ENCODE data around the gene SMARCD3. TPM values are rescaled to one million over a fixed set of nuclear protein-coding genes. Genes with fewer than 3 reads are reported as not detected.

The SMARCD3 gene
- total and polyA plus RNA-seq, 3 donors from 2014 or later, result 55.1 to 122 (median 94.0) TPM

DNA sequence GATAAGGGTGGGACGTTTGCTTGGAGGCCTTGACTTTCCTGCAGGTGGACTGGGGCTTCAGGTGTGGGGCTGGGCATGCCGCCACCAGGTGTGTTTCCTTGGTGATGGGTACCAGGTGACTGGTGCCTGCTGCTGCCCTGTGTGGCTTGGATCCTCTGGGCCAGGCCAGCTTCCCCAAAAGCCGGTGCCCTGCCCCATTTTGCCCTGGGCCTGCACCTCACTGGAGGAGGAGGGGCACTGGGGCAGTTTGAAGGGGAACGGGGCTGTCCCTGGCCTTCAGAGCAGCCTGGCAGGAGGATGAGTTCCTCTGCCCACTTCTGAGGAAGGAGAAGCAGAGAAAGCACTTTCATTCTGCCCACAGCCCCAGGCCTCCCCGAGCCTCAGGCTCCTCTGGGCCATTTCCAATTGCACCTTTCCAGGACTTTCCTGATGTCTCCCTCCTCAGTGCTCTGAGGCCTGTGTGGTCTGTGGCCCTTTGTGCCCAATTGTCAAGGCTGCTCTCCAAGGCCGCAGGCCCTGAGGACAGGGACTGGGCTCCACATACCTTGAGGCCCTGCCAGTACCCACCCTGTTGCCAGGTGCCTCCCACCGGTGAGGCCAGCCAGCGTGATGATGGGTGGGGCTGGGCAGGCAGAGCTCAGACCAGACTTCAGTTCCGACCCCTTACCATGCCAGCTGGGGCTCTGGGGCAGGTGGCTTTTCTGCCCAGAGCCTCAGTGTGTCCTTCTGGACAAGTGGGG lies 25.3 kb upstream of the SMARCD3 start:
- Histone ChIP-seq H3K27ac (no peak overlapping the region), H3K27me3 (no peaks in the 10 kb centered on the region), H3K4me3 (no peak overlapping the region), H3K4me1 (peaks cover 15% of the 10 kb centered on the region), H3K36me3 (ENCODE audit: low read depth, missing control alignments) (no peaks in the 10 kb centered on the region), H3K9me3 (no peaks in the 10 kb centered on the region)
- WGBS, 2 donors, result 63% methylated on average over 6 to 9 of the region's 9 CpGs
- DNase-seq, result no peak
- TF ChIP-seq POLR2A (IDR thresholded peaks at IDR 0.05) (no peak), CTCF (IDR thresholded peaks at IDR 0.05) (no peak)
- intact Hi-C loops (cut with DNase I; ENCODE audit: low total_unique reads), result no loop called here

DNA sequence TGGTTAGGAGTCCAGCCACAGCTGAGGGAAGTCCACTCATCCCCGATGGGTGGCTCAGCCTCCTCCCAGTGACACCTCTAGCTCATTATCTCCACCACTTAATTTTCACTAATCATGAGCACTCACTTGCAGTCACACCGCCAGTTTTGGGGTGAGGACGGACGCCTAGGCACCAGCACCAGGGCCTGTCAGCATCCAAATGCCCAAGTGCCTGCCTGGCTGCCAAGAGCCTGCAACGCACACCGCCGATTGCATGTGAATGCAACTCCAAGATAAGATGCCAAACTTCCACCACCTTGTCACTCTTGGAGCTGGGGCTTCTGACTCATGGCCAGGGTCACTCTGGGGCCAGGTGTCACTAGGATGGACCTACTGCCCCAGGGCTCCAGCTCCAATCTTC lies 24.4 kb upstream of the SMARCD3 start:
- Histone ChIP-seq H3K4me3 (no peak overlapping the region), H3K36me3 (ENCODE audit: low read depth, missing control alignments) (no peaks in the 10 kb centered on the region), H3K4me1 (peaks cover 15% of the 10 kb centered on the region), H3K9me3 (no peaks in the 10 kb centered on the region), H3K27ac (no peak overlapping the region), H3K27me3 (no peaks in the 10 kb centered on the region)
- WGBS, 2 donors, result 83 to 88% methylated on average over 7 of the region's 7 CpGs
- no peak for TF ChIP-seq CTCF (IDR thresholded peaks at IDR 0.05)
- no peak for TF ChIP-seq POLR2A (IDR thresholded peaks at IDR 0.05)
- intact Hi-C loops (cut with DNase I; ENCODE audit: low total_unique reads), result no loop called here
- DNase-seq, result no peak

DNA sequence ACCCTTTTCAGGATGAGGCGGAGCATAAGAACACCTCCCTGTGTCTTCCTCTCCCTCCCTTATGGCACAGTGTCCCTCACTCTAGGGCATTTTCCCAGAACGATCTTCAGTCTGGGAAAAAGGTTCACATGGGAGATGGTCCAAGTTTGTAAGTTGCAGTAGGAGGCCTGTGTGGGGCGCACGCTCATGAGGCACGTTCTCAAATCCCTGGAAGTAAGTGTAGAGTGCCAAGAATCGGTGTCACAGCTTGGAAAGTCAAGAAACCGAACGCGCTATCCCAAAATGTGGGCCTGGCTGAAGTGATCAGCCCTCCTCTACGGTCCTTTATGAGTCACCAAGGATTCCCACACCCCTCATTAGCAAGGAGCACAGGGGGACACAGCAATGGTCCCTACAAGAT lies 23.9 kb upstream of the SMARCD3 start:
- intact Hi-C loops (cut with DNase I; ENCODE audit: low total_unique reads), result no loop called here
- Histone ChIP-seq H3K9me3 (no peaks in the 10 kb centered on the region), H3K4me1 (peaks cover 11% of the 10 kb centered on the region), H3K4me3 (no peak overlapping the region), H3K36me3 (ENCODE audit: low read depth, missing control alignments) (no peaks in the 10 kb centered on the region), H3K27ac (no peak overlapping the region), H3K27me3 (no peaks in the 10 kb centered on the region)
- whole genome bisulfite sequencing, 2 donors, result 56 to 67% methylated on average over 10 of the region's 10 CpGs
- no peak for DNase-seq
- TF ChIP-seq POLR2A (IDR thresholded peaks at IDR 0.05), result no peak

DNA sequence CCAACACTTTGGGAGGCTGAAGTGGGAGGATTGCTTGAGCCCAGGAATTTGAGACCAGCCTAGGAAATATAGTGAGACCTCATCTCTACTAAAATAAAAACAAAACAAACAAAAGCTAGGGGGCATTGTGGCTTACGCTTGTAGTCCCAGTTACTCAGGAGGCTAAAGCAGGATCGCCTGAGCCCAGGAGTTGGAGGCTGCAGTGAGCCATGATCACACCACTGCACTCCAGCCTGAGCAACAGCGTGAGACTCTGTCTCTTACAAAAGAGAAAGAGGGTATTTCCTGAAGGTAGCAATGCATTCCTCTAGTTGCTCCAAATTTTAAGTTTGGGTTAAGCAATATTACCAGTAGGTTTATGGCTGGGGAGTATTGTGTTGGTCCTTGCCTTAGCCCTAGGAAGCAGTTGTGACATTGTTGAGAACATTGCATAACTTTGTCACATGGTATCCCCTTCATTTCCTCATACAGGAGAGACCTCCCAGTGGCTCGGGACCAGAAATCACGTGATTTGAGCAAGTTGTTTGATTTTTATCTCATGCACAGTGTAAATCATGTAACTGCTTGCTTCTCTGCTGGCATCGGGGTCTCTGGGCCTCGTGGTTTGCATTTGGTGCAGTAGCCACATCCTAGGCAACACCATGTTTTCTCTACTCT lies 23.3 kb upstream of the SMARCD3 start:
- Histone ChIP-seq H3K36me3 (ENCODE audit: low read depth, missing control alignments) (no peaks in the 10 kb centered on the region), H3K4me1 (peaks cover 8% of the 10 kb centered on the region), H3K27ac (no peak overlapping the region), H3K9me3 (no peaks in the 10 kb centered on the region), H3K4me3 (no peak overlapping the region), H3K27me3 (no peaks in the 10 kb centered on the region)
- DNase-seq, result no peak
- 67 to 68% methylated on average over 7 of the region's 7 CpGs for WGBS, 2 donors
- intact Hi-C loops (cut with DNase I; ENCODE audit: low total_unique reads), result no loop called here
- TF ChIP-seq CTCF (IDR thresholded peaks at IDR 0.05) (no peak), POLR2A (IDR thresholded peaks at IDR 0.05) (no peak)

- TF ChIP-seq CTCF (IDR thresholded peaks at IDR 0.05), result no peak
- no peak for TF ChIP-seq POLR2A (IDR thresholded peaks at IDR 0.05)
- H3K4me1 ChIP-seq, result no peaks in the 10 kb centered on the region
- intact Hi-C loops (cut with DNase I; ENCODE audit: low total_unique reads), result no loop called here
- no peaks in the 10 kb centered on the region for H3K9me3 ChIP-seq
- no peak overlapping the region for H3K4me3 ChIP-seq
- no peak for DNase-seq
- WGBS, 2 donors, result 95 to 99% methylated on average over 10 of the region's 10 CpGs
- no peaks in the 10 kb centered on the region for H3K36me3 ChIP-seq (ENCODE audit: low read depth, missing control alignments)
- H3K27ac ChIP-seq, result no peak overlapping the region
- no peaks in the 10 kb centered on the region for H3K27me3 ChIP-seq
Observed at GRCh38 chr7:151269511-151269910, 21.0 kb upstream of the SMARCD3 start.

All from testis (tissue), 3 donors.